IPS DF 4.7 (cell line): Measurements from ENCODE around the gene RAB3C.

Experiments used
- DNase-seq: peaks from one replicate; pipeline ENCODE4 v3.0.0-alpha.2; 2013; ENCODE audit warnings: low spot score; ENCODE audit errors: extremely low read depth

RAB3C gene

DNA sequence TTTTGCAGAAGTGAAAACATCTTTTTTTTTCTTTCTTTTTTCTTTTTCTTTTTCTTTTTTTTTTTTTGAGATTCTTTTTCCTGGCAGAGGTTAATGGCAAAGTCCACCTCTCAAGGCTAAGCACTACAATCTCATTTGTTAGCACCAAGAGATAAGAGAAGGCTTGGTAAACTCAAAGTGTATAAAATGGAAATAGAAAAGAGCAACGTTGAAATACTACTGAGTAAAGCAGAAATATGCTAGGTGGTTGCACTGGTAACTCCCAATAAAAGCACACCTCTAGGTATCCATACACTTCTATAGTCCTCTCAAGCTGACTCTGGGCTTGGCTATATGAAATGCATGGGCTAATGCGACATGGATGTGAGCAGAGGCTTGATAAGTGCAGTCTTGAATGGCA lies 188.9 kb downstream of the RAB3C start:
- DNase-seq = no peak

GRCh38 chr5:58773744-58774441 lies 191.0 kb downstream of the RAB3C start:
- DNase-seq = no peak

GRCh38 chr5:58774937-58775336 lies 192.1 kb downstream of the RAB3C start:
- no peak for DNase-seq

GRCh38 chr5:58775701-58776262 lies 192.9 kb downstream of the RAB3C start:
- DNase-seq = no peak

GRCh38 chr5:58776559-58776958 lies 193.7 kb downstream of the RAB3C start:
- DNase-seq = no peak

- no peak for DNase-seq
Measured at GRCh38 chr5:58778888-58779287, 196.0 kb downstream of the RAB3C start.

- no peak for DNase-seq
Measured at GRCh38 chr5:58786035-58786434, 203.2 kb downstream of the RAB3C start.

GRCh38 chr5:58786711-58787303 lies 203.9 kb downstream of the RAB3C start:
- no peak for DNase-seq

GRCh38 chr5:58787987-58788386 lies 205.1 kb downstream of the RAB3C start:
- no peak for DNase-seq

DNA sequence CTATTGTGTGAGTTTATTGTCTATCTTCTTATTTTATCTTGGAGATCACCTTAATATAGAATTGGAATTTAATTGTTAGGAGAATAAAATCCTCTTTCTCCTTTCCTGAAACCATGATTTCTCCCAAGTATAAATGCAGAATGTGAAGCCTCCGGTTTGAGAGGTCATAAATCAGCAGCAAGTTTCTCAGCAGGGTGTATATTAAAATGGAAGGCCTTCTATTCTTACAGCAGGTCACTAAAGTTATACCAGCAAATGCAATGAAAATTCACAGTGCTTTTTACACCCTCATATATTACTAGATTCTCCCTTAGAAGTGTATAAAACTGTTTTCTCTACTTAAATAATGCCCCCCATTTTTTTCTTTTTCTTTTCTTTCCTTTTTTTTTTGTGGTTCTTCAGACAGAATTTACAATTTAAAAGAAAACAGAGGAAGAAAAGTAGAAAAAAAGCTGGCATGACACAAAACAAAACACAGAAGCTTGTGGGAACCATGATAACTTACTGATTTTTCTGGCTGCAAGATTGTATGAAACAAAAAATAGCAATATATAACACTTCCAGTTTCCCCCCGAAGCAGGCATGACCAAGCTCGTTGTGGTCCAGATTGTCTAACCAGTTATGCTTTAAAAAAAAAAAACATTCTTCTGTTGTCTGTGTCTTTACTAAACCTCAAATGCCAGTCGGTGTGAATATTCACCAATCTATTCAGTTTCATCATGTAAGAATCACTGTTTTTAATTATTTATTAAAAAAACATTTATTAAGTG lies 211.2 kb downstream of the RAB3C start:
- DNase-seq = no peak

GRCh38 chr5:58794875-58795274 lies 212.0 kb downstream of the RAB3C start:
- DNase-seq = no peak

- DNase-seq = no peak
Measured at GRCh38 chr5:58795327-58795726, 212.5 kb downstream of the RAB3C start.

DNA sequence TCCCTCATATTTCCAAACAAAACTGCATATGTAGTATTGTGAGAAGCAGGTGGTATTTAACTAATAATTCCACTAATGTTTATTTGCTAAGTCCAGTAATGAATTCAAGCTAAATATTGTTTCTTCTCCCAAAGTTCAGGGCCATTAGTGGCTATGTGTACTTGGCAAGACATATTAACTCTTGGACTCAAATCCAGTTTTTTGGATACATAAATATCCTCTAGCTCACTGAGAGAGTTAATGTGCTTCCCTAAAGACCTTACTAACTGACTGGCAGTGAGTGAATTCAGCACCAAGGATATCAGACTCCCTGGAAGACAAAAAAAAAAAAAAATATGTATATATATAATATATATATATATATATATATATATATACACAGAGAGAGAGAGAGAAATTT lies 214.1 kb downstream of the RAB3C start:
- no peak for DNase-seq

DNA sequence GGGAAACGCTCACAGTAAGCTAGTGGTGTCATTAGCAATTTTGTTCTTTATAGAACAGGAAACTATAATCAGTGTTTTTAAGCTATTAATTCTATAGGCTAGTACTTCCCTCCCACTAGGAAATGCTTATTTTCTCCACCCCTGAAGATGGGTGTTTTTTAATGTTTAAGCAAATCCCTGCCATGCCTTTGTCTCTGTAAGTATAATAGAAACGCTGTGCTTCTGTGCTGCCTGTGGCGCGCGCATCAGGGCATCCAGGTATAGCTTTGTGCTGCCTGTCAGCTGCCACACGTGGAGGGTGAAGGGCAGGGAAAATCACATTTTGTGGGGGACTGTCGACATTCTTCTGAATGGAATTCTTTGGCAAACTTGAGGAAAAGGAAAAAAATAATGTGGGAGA lies 217.5 kb downstream of the RAB3C start:
- no peak for DNase-seq

DNA sequence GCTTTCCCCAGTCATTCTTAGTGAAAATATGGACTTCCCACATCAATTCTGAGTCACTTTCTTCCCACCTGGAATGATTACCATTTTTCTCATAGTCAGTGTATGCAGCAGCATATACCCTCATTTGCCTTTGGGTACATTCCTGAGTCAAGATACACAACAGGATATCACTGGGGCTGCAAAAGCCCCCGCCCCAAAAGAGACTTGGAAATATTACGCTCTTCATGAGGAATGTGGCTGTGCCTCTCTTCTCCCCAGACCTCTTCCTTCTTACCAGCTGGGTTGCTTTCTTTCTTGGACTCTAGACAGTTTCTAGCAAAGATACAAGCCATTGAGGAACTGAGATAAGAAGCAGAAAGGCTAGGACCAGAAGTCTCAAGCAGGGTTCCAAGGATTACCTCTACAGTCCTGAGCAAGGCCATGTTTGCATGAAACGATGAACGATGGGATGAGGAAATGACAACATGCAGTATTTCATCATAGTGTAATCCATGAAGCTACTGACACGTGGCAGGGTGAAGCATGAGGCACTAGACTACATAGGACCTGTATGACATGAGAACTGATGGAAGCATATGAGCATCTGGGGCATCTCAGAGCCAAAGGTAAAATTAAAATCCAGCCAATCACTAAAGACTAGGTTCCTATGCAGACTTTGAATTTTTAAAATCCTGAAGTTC lies 218.1 kb downstream of the RAB3C start:
- DNase-seq = no peak

DNA sequence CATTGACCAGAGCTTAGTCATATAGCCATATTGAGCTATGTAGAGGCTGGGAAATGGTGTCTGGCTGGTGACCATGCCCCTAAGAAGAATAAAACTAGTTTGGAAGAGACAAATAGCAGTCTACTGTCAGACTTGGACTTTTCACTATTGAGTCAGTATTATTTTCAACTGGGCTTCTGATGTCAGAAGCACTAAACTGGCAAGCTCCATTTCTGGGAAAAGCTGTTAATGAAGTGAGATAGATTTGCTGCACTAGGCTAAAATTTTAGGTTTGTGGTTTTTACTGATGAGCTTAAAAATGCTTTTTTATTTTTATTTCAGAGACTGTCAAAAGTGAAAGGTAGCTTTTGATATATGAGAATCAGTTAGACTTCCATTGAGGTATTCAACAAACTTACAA lies 220.2 kb downstream of the RAB3C start:
- no peak for DNase-seq

- no peak for DNase-seq
Measured at GRCh38 chr5:58804291-58804690, 221.4 kb downstream of the RAB3C start.

GRCh38 chr5:58810086-58810485 lies 227.2 kb downstream of the RAB3C start:
- DNase-seq = no peak

GRCh38 chr5:58813855-58814254 lies 231.0 kb downstream of the RAB3C start:
- no peak for DNase-seq

GRCh38 chr5:58816181-58816731 lies 233.4 kb downstream of the RAB3C start:
- no peak for DNase-seq

DNA sequence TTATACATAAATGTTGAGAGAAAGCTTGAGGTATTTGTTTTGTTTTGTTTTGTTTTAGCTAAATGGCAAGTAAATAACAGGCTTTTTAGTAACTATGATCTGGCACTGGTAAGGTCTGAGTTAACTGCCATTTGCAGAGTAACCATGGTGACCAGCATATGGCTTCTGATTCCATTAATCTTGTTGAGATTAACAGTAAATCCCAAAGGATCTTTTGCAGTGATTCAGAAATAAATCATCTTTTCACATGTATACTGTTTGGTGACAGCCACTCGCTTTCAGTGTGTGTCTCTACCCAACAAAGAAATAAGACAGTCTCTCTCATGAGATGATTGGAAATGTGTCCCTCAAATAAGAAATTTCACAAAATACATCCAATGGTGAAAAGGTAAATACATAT lies 235.6 kb downstream of the RAB3C start:
- no peak for DNase-seq
